IMR-90 (cell line): ENCODE measurements around the gene ANGPT4. TPM values are rescaled to one million over a fixed set of nuclear protein-coding genes. Genes with fewer than 3 reads are reported as not detected.

ENCODE experiments used
- ATAC-seq: fragments of 200-7000 bp; cut with Tn5 transposase; 2 replicates; pipeline ENCODE4 v1.9.1; 2020; ENCODE audit warnings: low read depth, mild to moderate bottlenecking, moderate library complexity
- BruUV-seq: library from RNA; stranded (reverse); fragments of 400-500 nt; replicated peaks from 2 replicates; lab custom pipeline; 2021; lab: Mats Ljungman, UMichigan
- CTCF ChIA-PET: fragments of 300-600 bp; formaldehyde crosslinking; extraction: SDS; loops from one replicate; lab custom pipeline; 2021; ENCODE audit warnings: antibody characterized with exemption; lab: Yijun Ruan, JAX
- POLR2A ChIA-PET: fragments of 300-600 bp; sonication (Branson Sonifier 250); formaldehyde crosslinking; loops from one replicate; lab custom pipeline; 2022; ENCODE audit warnings: antibody characterized with exemption; ENCODE audit not compliant: unreplicated experiment; lab: Charles Lee
- DNase-seq: peaks from one replicate; pipeline ENCODE4 v3.0.0; 2013
- H2AFZ ChIP-seq: replicated peaks from 2 replicates; pipeline ENCODE3; 2013; ENCODE audit warnings: low read length, mild to moderate bottlenecking; ENCODE audit not compliant: poor library complexity
- H2AK5ac ChIP-seq: 2 replicates; pipeline ENCODE4 v1.6.1; 2013; ENCODE audit warnings: low read depth, low read length, inconsistent platforms
- H2AK9ac ChIP-seq: replicated peaks from 2 replicates; pipeline ENCODE3; 2013; ENCODE audit warnings: mild to moderate bottlenecking, low read depth, low read length, moderate library complexity; ENCODE audit not compliant: poor library complexity
- H2BK120ac ChIP-seq: 2 replicates; pipeline ENCODE4 v1.6.1; 2013; ENCODE audit warnings: low read depth, low read length, inconsistent platforms
- H2BK15ac ChIP-seq: 3 replicates; pipeline ENCODE4 v1.6.1; 2013; ENCODE audit warnings: low read depth, low read length, inconsistent platforms
- H2BK20ac ChIP-seq: 2 replicates; pipeline ENCODE4 v1.6.1; 2013; ENCODE audit warnings: low read depth, mild to moderate bottlenecking, inconsistent platforms, low read length, moderate library complexity
- H2BK5ac ChIP-seq: 2 replicates; pipeline ENCODE4 v1.6.1; 2013; ENCODE audit warnings: mild to moderate bottlenecking, low read depth, low read length, inconsistent platforms; ENCODE audit not compliant: poor library complexity, severe bottlenecking
- H3K14ac ChIP-seq: replicated peaks from 2 replicates; pipeline ENCODE4 v1.6.1; 2013; ENCODE audit warnings: low read depth, low read length, inconsistent platforms
- H3K18ac ChIP-seq: 2 replicates; pipeline ENCODE4 v1.6.1; 2013; ENCODE audit warnings: low read depth, low read length, control low read depth
- H3K23ac ChIP-seq: 2 replicates; pipeline ENCODE4 v1.6.1; 2013; ENCODE audit warnings: low read depth, low read length, inconsistent platforms
- H3K27ac ChIP-seq: 2 replicates; pipeline ENCODE4 v1.5.1; 2013; ENCODE audit warnings: mild to moderate bottlenecking, control low read depth, low read length; ENCODE audit not compliant: insufficient read depth
- H3K27me3 ChIP-seq: 2 replicates; pipeline ENCODE4 v1.6.1; 2013; ENCODE audit warnings: low read length; ENCODE audit not compliant: control insufficient read depth, insufficient read depth
- H3K36me3 ChIP-seq: 2 replicates; pipeline ENCODE4 v1.6.1; 2013; ENCODE audit warnings: low read length, mixed read lengths; ENCODE audit not compliant: control insufficient read depth, insufficient read depth
- H3K4ac ChIP-seq: 2 replicates; pipeline ENCODE4 v1.6.1; 2013; ENCODE audit warnings: low read depth, low read length, inconsistent platforms
- H3K4me1 ChIP-seq: 2 replicates; pipeline ENCODE4 v1.6.1; 2013; ENCODE audit warnings: low read length, mixed read lengths; ENCODE audit not compliant: control insufficient read depth, insufficient read depth
- H3K4me2 ChIP-seq: 2 replicates; pipeline ENCODE4 v1.6.1; 2013; ENCODE audit warnings: low read depth, mild to moderate bottlenecking, control low read depth, low read length, moderate library complexity
- H3K4me3 ChIP-seq: 2 replicates; pipeline ENCODE4 v1.5.1; 2013; ENCODE audit warnings: low read depth, mild to moderate bottlenecking, control low read depth, low read length, moderate library complexity; ENCODE audit not compliant: insufficient read depth
- H3K56ac ChIP-seq: 2 replicates; pipeline ENCODE4 v1.6.1; 2013; ENCODE audit warnings: low read length, inconsistent platforms; ENCODE audit not compliant: insufficient read depth; ENCODE audit errors: extremely low read depth
- H3K79me1 ChIP-seq, 2 experiments: 2 replicates each; pipeline ENCODE4 v1.6.1; 2013; ENCODE audit warnings: low read length in 2 of 2, inconsistent platforms in 1 of 2, low read depth in 1 of 2
- H3K9ac ChIP-seq: 2 replicates; pipeline ENCODE4 v1.6.1; 2013; ENCODE audit warnings: low read depth, low read length, control low read depth
- H3K9me1 ChIP-seq: 2 replicates; pipeline ENCODE4 v1.6.1; 2013; ENCODE audit warnings: low read length, inconsistent platforms; ENCODE audit not compliant: insufficient read depth
- H3K9me3 ChIP-seq: 2 replicates; pipeline ENCODE4 v1.6.1; 2013; ENCODE audit warnings: low read length; ENCODE audit not compliant: control insufficient read depth, insufficient read depth
- H4K20me1 ChIP-seq: 2 replicates; pipeline ENCODE4 v1.6.1; 2013; ENCODE audit warnings: low read length, inconsistent platforms; ENCODE audit not compliant: insufficient read depth
- H4K5ac ChIP-seq: 2 replicates; pipeline ENCODE4 v1.6.1; 2013; ENCODE audit warnings: mild to moderate bottlenecking, low read depth, low read length, control low read depth
- H4K8ac ChIP-seq, 2 experiments: 2 replicates each; pipeline ENCODE4 v1.6.1; 2013; ENCODE audit warnings: low read depth in 2 of 2, low read length in 2 of 2, control low read depth in 1 of 2, inconsistent platforms in 1 of 2
- H4K91ac ChIP-seq: 2 replicates; pipeline ENCODE4 v1.6.1; 2013; ENCODE audit warnings: low read depth, low read length, inconsistent platforms; ENCODE audit not compliant: insufficient read depth
- BHLHE40 ChIP-seq: fragments of 150-350 bp; IDR thresholded peaks from 2 replicates; pipeline ENCODE4 v1.6.1; 2016; ENCODE audit warnings: mild to moderate bottlenecking, low read depth, low read length
- CEBPB ChIP-seq: IDR thresholded peaks from 2 replicates; pipeline ENCODE4 v1.6.1; 2012; ENCODE audit warnings: low read depth, low read length, improper control_type of control experiment
- CHD1 ChIP-seq: IDR thresholded peaks from 2 replicates; pipeline ENCODE4 v1.6.1; 2012; ENCODE audit warnings: low read depth, low read length, improper control_type of control experiment
- CTCF ChIP-seq: conservative IDR thresholded peaks from 2 replicates; pipeline ENCODE4 v1.5.1; 2012; ENCODE audit warnings: mild to moderate bottlenecking, low read depth, low read length, improper control_type of control experiment
- FOS ChIP-seq: fragments of 150-350 bp; IDR thresholded peaks from 2 replicates; pipeline ENCODE4 v1.6.1; 2016; ENCODE audit warnings: low read depth, low read length
- MAFK ChIP-seq: IDR thresholded peaks from 2 replicates; pipeline ENCODE4 v1.6.1; 2012; ENCODE audit warnings: low read depth, low read length, improper control_type of control experiment
- MAZ ChIP-seq: IDR thresholded peaks from 2 replicates; pipeline ENCODE4 v1.6.1; 2012; ENCODE audit warnings: low read depth, mild to moderate bottlenecking, low read length, improper control_type of control experiment, moderate library complexity, borderline replicate concordance
- MXI1 ChIP-seq: IDR thresholded peaks from 2 replicates; pipeline ENCODE4 v1.6.1; 2012; ENCODE audit warnings: low read depth, mild to moderate bottlenecking, low read length, moderate library complexity, borderline replicate concordance
- NFE2L2 ChIP-seq: fragments of 150-350 bp; IDR thresholded peaks from 2 replicates; pipeline ENCODE4 v1.6.1; 2016; ENCODE audit warnings: low read depth, mild to moderate bottlenecking, low read length
- POLR2A ChIP-seq: IDR thresholded peaks from 2 replicates; pipeline ENCODE4 v1.6.1; 2012; ENCODE audit warnings: mild to moderate bottlenecking, low read depth, low read length
- RAD21 ChIP-seq: IDR thresholded peaks from 2 replicates; pipeline ENCODE4 v1.6.1; 2012; ENCODE audit warnings: low read length, improper control_type of control experiment
- RCOR1 ChIP-seq: IDR thresholded peaks from 2 replicates; pipeline ENCODE4 v1.6.1; 2012; ENCODE audit warnings: mild to moderate bottlenecking, low read length, improper control_type of control experiment; ENCODE audit not compliant: insufficient replicate concordance
- RFX5 ChIP-seq: IDR thresholded peaks from 2 replicates; pipeline ENCODE4 v1.8.0; 2012; ENCODE audit warnings: low read depth, mild to moderate bottlenecking, low read length, moderate library complexity
- SMC3 ChIP-seq: fragments of 150-350 bp; IDR thresholded peaks from 2 replicates; pipeline ENCODE4 v1.6.1; 2016; ENCODE audit warnings: low read depth, mild to moderate bottlenecking, antibody characterized with exemption, low read length, moderate library complexity
- WGBS, 2 experiments: methylation state at CpG; one replicate each; pipeline versions ENCODE4 v1.1.5 to v1.1.7; 2013; ENCODE audit warnings: missing lambda C conversion rate in 2 of 2; ENCODE audit not compliant: insufficient read length in 1 of 2; ENCODE audit errors: extremely low coverage in 2 of 2; 5-methylcytosine and 5-hydroxymethylcytosine counted together
- dilution Hi-C: fragments of 300-500 bp; cut with HindIII; formaldehyde crosslinking; loops from one replicate; pipeline ENCODE4 v1.14.3; 2018; ENCODE audit warnings: low sequenced_read_pairs; ENCODE audit not compliant: unreplicated experiment
- in situ Hi-C: fragments of 300-500 bp; cut with MboI; formaldehyde crosslinking; loops from 3 replicates; pipeline ENCODE4 v1.14.3; 2019; ENCODE audit warnings: low sequenced_read_pairs, inconsistent platforms, mixed read lengths
- intact Hi-C: fragments of 100-400 bp; cut with micrococcal nuclease; formaldehyde crosslinking; loops from 2 replicates; pipeline ENCODE4 v1.10.0; 2022
- polyA plus RNA-seq, 3 experiments: library from polyadenylated mRNA; depleted of rRNA; stranded (reverse); fragments of >200 nt; gene quantifications; 2 replicates each; pipeline ENCODE4 v1.2.3, GENCODE V29; 2012; ENCODE audit warnings: low replicate concordance in 1 of 3
- total RNA-seq: library from RNA; depleted of rRNA; stranded (reverse); fragments of >200 nt; gene quantifications from 2 replicates; pipeline ENCODE4 v1.2.3, GENCODE V29; 2012
- TF ChIP-seq, protein P1 (sequence below): fragments of 150-350 bp; IDR thresholded peaks from 2 replicates; pipeline ENCODE4 v1.6.1; 2017; ENCODE audit warnings: mild to moderate bottlenecking, antibody characterized with exemption, low read length, low read depth
- TF ChIP-seq, protein P2 (sequence below): fragments of 150-350 bp; IDR thresholded peaks from 2 replicates; pipeline ENCODE4 v1.6.1; 2016; ENCODE audit warnings: low read depth, mild to moderate bottlenecking, low read length, moderate library complexity, borderline replicate concordance

Gene ANGPT4
- total and polyA plus RNA-seq, 2 of the 4 experiments (the other 2 are of a cell fraction) = not detected

DNA sequence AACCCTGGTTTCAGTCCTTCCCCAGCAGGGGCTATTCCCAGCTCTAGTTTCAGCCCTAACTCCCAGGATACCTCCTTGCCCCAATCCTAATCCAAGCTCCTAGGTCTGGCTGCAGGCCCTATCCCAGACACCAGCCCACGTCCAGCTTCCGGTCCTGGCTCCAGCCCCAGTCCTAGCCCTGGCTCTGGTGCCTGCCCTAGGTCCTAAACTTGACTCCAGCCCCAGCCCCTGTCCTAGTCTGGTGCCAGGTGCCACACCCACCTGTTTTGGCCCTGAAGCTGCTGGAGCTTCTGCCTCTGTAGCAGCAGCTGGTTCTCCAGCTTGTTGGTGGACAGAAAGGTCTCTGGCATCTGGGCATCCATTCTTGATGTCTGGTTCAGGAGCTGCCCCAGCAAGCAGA is 28.1 kb downstream of the ANGPT4 start:
- Histone ChIP-seq H4K5ac (no peak overlapping the region), H3K18ac (no peak overlapping the region)
- in situ Hi-C loops = no loop called here

More for the DNA sequence above, 28.1 kb downstream of the ANGPT4 start:
- Histone ChIP-seq H3K9me1 (no peaks in the 10 kb centered on the region), H2BK120ac (no peak overlapping the region), H3K14ac (no peak overlapping the region), H3K27me3 (peaks cover 5% of the 10 kb centered on the region), H2BK20ac (no peak overlapping the region), H3K4ac (no peak overlapping the region), H3K23ac (no peak overlapping the region), H3K4me3 (no peak overlapping the region), H3K27ac (no peak overlapping the region), H2BK15ac (no peak overlapping the region), H3K4me1 (no peaks in the 10 kb centered on the region), H3K9me3 (no peaks in the 10 kb centered on the region), H4K91ac (no peak overlapping the region), H3K79me1 (no peaks in the 10 kb centered on the region), H2AK9ac (no peak overlapping the region), H2AFZ (no peak overlapping the region), H3K36me3 (no peaks in the 10 kb centered on the region), H4K8ac (no peak overlapping the region), H3K9ac (no peak overlapping the region), H2AK5ac (no peak overlapping the region), H3K56ac (no peak overlapping the region), H4K20me1 (no peaks in the 10 kb centered on the region), H3K4me2 (no peak overlapping the region), H2BK5ac (no peak overlapping the region)
- ATAC-seq (no peak), DNase-seq (no peak)
- 30% methylated on average over 2 of the region's 2 CpGs; no CpG with 5 or more reads in 1 of the 2 experiments for WGBS, 2 experiments
- BruUV-seq = no TSS peak
- intact Hi-C loops = no loop called here
- ChIA-PET POLR2A (no interaction called here), CTCF (no interaction called here)
- dilution Hi-C loops = no loop called here
- no peak for TF ChIP-seq POLR2A
- TF ChIP-seq, protein P1, sequence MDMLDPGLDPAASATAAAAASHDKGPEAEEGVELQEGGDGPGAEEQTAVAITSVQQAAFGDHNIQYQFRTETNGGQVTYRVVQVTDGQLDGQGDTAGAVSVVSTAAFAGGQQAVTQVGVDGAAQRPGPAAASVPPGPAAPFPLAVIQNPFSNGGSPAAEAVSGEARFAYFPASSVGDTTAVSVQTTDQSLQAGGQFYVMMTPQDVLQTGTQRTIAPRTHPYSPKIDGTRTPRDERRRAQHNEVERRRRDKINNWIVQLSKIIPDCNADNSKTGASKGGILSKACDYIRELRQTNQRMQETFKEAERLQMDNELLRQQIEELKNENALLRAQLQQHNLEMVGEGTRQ = no peak
- no peak for TF ChIP-seq CEBPB
- no peak for TF ChIP-seq RFX5
- TF ChIP-seq RCOR1 = no peak
- no peak for TF ChIP-seq CHD1
- no peak for TF ChIP-seq BHLHE40
- no peak for TF ChIP-seq MXI1
- TF ChIP-seq, protein P2, sequence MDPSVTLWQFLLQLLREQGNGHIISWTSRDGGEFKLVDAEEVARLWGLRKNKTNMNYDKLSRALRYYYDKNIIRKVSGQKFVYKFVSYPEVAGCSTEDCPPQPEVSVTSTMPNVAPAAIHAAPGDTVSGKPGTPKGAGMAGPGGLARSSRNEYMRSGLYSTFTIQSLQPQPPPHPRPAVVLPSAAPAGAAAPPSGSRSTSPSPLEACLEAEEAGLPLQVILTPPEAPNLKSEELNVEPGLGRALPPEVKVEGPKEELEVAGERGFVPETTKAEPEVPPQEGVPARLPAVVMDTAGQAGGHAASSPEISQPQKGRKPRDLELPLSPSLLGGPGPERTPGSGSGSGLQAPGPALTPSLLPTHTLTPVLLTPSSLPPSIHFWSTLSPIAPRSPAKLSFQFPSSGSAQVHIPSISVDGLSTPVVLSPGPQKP = no peak
- TF ChIP-seq MAFK = no peak
- no peak for TF ChIP-seq MAZ
- no peak for TF ChIP-seq NFE2L2
- no peak for TF ChIP-seq SMC3
- no peak for TF ChIP-seq FOS
- TF ChIP-seq RAD21 = no peak
- no peak for TF ChIP-seq CTCF
